Measurements from ENCODE around the gene PIM3.

PIM3 gene

DNA sequence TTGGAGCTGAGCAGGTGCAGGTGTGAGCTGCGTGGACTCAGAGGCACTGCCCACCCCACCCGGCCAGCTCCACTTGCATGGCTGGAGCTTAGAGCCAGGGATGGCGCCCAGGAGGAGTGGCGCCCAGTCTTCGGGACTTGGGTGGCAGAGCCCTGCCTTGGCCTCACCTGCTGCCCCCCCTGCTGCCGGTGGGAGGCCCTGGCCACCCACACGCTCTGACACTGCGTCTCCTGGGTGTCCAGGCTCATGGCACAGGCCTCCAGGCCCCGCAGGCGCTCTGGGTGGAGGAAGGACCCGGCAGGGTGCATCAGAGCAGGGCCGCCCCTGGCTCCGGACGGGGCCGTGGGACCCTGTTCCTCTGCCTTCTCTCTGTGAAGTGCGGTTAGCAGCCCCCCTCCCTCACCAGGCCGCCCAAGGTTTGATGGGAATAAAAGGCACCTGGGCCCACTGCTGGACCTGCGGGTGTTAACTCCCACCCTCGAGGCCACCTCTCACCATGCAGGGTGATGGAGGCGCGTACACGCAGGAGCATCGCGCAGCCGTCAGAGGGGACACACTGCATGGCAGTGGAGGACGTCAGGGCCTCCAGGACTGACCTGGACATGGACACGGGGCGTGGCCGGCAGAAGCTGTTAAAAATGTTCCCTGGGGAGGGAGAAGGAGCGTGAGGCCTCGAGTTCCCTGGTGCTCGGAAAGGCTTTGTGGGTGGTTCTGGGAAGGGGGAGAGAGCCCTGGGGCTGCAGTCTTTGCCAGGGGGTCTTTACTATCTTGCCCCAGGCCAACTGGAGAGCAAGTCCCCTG lies 40.2 kb downstream of the PIM3 start:
- no peak for DNase-seq (ENCODE audit: low read depth)

DNA sequence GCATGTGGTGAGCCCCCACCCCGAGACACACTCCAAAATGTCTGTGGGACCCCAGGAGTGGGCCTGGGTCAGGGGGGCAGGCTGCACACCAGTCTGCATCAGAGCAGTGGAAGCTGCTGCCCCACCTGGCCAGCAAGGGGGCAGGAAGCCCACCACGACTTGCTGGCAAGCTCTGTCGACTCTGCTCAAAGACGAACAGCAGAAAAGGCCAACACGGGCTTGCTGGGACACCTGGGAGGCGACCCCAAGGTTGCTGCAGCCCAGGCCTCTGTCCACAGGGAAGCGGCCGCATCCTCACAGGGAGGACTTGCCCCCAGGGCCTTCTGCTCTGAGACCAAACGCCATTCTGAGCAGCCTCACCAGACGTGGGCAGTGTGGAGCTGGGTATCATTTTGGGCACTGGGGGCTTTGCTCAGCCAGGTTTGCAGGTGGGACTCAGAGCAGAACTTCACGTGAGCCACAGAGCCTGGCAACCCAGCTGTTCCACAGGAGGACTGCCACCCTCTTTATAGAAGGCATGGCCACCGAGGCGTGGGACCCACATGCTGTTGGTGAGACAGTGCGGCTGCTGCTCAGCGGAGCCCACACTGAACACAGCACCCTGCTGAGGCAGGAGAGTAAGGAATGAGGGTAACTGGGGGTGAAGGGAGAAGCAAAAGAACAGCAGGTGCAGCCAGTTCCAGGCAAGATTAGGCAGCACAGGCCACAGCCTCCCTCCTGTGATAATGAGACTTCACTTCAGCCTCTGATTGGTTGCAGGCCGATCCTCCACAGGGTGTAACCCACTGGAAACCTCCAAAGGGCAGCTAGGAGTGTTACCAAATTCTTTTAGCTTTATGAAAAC lies 41.0 kb downstream of the PIM3 start:
- no peak for DNase-seq (ENCODE audit: low read depth)

DNA sequence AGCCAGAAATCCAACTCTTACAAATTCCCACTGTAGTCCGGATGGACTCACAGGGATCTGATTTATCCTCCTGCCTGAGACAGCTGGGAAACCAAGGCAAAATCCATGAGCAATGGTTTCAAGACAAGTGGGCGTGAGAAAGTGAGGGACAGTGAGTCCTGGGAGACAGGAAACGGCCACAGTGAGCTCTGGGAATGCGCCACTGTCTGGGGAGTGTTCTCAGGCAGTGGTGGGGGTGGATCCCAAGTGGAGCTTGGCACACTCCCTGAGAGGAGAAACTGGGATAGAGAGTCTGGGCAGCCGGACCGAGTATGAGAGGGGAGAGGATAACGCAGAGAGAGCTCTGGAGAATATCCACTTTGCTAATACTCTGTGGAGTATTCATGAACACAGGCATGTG lies 42.2 kb downstream of the PIM3 start:
- no peak for DNase-seq (ENCODE audit: low read depth)

GRCh38 chr22:50004918-50005317 lies 44.3 kb downstream of the PIM3 start:
- DNase-seq (ENCODE audit: low read depth), result no peak

DNA sequence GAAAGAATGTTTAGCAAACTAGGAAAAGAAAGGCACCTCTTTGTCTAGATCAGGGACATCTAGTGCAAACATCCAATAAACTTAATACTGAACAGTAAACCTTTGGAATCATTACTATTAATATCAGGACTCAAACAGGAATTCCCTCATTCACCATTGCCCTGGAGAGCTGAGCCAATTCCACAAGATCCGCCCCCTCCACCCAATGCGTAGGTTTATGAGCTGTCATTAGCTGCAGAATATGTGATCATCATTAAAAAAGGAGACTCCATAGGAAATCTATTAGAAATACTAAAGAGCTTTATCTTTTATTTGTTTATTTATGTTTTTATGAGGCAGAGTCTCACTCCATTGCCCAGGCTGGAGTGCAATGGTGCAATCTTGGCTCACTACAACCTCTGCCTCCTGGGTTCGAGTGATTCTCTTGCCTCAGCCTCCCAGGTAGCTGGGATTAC lies 46.5 kb downstream of the PIM3 start:
- DNase-seq (ENCODE audit: low read depth), result no peak

- no peak for DNase-seq (ENCODE audit: low read depth)
Measured at GRCh38 chr22:50008151-50009040, 47.8 kb downstream of the PIM3 start.

GRCh38 chr22:50009251-50009650 lies 48.7 kb downstream of the PIM3 start:
- DNase-seq (ENCODE audit: low read depth), result no peak

DNA sequence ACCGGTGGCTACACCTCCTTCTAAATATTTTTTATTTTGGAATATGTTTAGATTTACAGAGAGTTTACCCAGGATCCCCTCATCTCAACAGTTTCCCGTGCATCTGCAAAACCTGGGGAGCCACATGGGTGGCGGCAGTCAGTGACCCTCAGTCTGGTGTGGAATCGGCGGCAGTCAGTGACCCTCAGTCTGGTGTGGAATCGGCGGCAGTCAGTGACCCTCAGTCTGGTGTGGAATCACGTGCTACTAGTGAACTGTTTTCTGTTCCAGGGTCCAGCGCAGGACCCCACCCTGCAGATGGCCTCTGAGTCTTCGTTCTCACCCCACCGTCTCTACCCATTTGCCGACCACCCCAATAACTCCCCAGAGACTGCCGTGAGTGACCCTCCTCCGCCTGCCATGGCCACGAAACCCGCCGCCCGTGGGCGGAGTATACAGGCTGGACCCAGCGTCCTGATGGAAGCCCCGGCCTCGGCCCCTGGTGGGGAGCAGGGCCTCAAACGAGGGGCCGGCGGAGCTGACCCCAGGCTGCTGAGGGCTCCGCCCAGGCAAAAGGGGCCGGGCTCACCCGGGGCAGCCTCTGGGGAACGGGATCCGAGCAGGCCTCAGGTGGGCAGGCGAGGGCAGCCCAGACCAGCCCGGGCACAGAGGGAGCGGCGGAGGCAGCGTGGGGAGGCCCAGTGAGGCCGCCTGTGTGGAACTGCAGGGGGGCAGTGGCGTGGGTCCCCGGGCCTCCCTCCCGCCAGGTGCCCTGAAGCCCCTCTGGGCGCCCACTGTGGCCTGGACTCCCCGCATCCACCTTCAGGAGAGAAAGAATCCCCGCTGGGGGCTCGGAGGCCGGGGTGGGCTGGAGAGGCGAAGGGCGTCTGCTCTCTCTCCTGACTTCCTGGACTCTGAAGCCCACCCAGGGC lies 49.4 kb downstream of the PIM3 start:
- no peak for DNase-seq (ENCODE audit: low read depth)

DNA sequence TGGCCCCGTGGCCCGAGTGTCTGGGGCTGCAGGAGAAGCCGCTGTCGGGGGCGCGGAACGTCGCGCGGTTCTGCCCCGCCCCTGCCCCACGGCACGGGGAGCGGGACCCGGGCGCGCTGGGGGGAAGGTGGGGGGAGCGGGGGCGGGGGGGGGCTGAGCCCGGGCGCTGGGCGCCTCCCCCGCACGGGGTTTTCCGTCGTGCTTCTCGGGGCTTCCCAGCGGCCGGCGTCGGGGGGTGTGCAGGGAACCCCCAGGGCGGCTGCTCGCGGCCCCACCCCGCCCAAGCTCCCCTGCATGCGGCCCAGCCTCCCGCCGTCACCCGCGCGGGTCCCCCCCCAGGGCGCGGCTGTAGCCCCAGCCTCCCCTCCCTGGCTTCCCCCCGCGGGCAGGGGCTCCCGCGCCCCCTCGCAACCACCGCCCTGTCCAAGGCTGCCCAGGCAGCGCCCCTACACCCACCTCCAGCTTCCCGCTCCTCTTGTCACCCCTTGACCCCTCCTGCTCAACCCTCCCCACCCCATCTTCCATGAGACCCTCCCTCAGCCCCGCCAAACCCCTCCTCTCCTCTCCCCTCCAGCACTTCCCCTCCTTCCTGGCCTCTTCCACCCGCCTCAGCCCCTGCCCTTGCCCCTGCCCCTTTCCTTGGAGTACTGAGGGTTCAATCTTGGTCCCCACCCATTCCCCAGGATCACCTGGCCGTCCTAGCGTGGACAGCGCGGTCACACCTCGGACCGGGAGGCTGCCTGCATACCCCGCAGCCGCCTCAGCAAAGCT lies 50.3 kb downstream of the PIM3 start:
- DNase-seq (ENCODE audit: low read depth), result peak; percentile 53

DNA sequence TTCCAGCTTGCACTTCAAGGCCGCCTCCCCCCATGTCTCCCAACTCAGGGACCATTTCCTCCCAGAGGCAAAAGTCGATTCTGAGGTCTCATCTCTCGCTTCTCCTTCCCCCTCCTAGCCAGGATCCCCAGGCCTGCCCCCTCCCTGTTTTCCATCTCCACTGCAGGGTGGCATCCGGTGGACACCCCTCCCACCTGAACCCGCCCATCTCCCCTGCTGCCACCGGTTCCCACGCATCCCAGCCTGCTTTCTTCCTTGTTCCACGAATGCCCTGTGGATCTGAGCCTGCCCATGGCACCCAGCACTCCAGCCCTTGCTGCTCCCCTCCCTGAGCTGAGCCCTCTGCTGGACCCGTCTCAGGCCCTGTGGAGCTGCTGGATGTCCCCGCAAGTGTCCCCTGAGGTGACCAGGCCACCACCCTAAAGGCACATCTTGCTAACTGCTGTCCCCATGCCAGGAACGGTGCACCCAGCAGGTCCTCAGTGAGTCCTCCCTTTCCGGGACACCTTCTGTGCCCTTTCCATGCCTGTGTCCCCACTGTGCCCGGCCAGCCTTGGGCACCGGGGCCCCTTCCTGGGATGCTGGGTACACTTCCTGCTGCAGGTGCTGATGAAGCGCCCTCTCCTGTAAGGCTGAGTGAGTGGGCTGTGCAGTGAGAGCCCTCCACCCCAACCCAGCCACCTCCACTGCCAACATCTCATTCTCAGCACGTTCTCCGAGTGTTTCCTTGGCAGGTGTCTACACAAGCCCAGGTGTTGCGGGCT lies 51.1 kb downstream of the PIM3 start:
- no peak for DNase-seq (ENCODE audit: low read depth)

- no peak for DNase-seq (ENCODE audit: low read depth)
Measured at GRCh38 chr22:50012211-50013181, 51.9 kb downstream of the PIM3 start, which contains the start of gene IL17REL. Gene IL17REL, minus strand, starts transcription at chr22:50012765. Its CDS starts 119 bp downstream, at chr22:50012646.

Measured in T follicular helper cell (primary cell).